Suprapubic skin (tissue), 4 donors: ENCODE results near the gene ADAMTS2.

Experiments used
- EP300 ChIP-seq: sonication (generic); formaldehyde crosslinking; IDR thresholded peaks from one replicate; pipeline ENCODE4 v1.6.1; 2017; ENCODE audit warnings: antibody characterized with exemption
- POLR2A ChIP-seq, 2 donors: fragments of 450-650 bp; IDR thresholded peaks; one replicate each; pipeline ENCODE4 v1.6.1; 2017; ENCODE audit warnings: antibody characterized with exemption in 2 of 2, mild to moderate bottlenecking in 2 of 2, moderate library complexity in 2 of 2
- POLR2AphosphoS5 ChIP-seq, 3 donors: sonication (generic); formaldehyde crosslinking; IDR thresholded peaks; one replicate each; pipeline ENCODE4 v1.6.1; 2017; ENCODE audit warnings: antibody characterized with exemption in 3 of 3
- TF ChIP-seq, protein P1 (sequence below), 2 donors: fragments of 200-600 bp in 1 of 2; fragments of 450-650 bp in 1 of 2; sonication (generic) in 1 of 2; IDR thresholded peaks; one replicate each; pipeline ENCODE4 v1.5.1; 2016 to 2019; ENCODE audit warnings: antibody characterized with exemption in 2 of 2, mild to moderate bottlenecking in 1 of 2, moderate library complexity in 1 of 2

DNA sequence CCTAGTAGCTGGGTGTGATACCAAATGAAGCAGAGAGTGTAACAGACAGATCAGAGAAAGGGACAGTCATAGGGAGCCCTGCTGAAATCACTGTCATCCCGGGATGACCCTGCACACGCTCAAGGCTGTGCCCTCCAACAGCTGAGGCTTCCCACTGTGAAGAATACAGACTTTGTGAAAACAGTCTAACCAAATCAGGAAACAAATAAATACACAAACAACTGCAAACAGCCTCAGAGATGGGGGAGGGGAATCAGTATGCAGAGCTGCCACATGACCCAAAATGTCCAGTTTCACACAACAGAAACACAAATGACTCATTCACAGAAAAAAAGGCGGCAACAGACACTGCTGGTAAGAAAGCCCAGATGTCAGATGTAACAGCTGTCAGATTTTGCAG is 101.9 kb downstream of the ADAMTS2 start:
- TF ChIP-seq POLR2A (IDR thresholded peaks at IDR 0.05) (no peak), POLR2AphosphoS5 (IDR thresholded peaks at IDR 0.05) (no peak), EP300 (no peak)
- TF ChIP-seq, protein P1, sequence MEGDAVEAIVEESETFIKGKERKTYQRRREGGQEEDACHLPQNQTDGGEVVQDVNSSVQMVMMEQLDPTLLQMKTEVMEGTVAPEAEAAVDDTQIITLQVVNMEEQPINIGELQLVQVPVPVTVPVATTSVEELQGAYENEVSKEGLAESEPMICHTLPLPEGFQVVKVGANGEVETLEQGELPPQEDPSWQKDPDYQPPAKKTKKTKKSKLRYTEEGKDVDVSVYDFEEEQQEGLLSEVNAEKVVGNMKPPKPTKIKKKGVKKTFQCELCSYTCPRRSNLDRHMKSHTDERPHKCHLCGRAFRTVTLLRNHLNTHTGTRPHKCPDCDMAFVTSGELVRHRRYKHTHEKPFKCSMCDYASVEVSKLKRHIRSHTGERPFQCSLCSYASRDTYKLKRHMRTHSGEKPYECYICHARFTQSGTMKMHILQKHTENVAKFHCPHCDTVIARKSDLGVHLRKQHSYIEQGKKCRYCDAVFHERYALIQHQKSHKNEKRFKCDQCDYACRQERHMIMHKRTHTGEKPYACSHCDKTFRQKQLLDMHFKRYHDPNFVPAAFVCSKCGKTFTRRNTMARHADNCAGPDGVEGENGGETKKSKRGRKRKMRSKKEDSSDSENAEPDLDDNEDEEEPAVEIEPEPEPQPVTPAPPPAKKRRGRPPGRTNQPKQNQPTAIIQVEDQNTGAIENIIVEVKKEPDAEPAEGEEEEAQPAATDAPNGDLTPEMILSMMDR (IDR thresholded peaks at IDR 0.05), result no peak
